ENCODE results near the gene IMMP2L. TPM values are rescaled to one million over a fixed set of nuclear protein-coding genes. Genes with fewer than 3 reads are reported as not detected.
"Not testable (repeated sequence)": the region's sequence is repeated elsewhere in the genome, so short reads cannot be mapped to it uniquely, and the experiment has no call there.

The IMMP2L gene
- total and polyA plus RNA-seq, 4 experiments from 2014 or later = 23.5 to 32.2 (median 29.5) TPM

DNA sequence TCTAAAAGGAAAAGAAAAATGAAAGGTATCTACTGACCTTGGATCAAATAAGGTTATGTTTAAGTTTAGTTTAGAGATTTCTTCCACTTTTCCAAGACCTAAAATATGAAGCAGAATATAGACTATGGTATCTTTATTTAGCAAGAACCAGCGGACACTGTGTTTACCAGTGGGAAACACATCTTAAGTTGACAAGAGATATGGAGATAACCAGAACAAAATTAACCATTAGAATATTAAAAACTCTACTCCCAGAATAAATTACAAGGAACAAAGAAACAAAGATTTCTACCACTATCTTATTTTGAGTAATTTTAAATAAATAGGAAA, 86.9 kb downstream of the IMMP2L start:
- intact Hi-C loops (cut with micrococcal nuclease) = no loop called here
- H3K4me3 Mint-ChIP-seq = no peak overlapping the region
- no peak overlapping the region for H3K27ac Mint-ChIP-seq

GRCh38 chr7:111474723-111475418, 87.4 kb downstream of the IMMP2L start:
- Mint-ChIP-seq H3K27me3 (no peaks in the 10 kb centered on the region), H3K4me1 (peaks cover 0 to 1% (median under 1%) of the 10 kb centered on the region in 4 donors), H3K9me3 (peaks cover 0 to 13% (median 8%) of the 10 kb centered on the region in 8 donors), H3K4me3 (no peak overlapping the region), H3K27ac (peak overlapping the region in 1 of 7 donors; percentile 15), H3K36me3 (peaks cover 10 to 33% of the 10 kb centered on the region in 2 donors)
- no peaks in the 10 kb centered on the region for H3K9me3 ChIP-seq (ENCODE audit: control insufficient read depth in 1 of 2, low read length in 2 of 2)
- no peaks in the 10 kb centered on the region for H3K4me1 ChIP-seq (ENCODE audit: insufficient read depth, low read length)
- DNase-seq = no peak
- ChIA-PET POLR2A (ENCODE audit: partially characterized antibody) (no interaction called here), CTCF (ENCODE audit: partially characterized antibody) (no interaction called here)
- H3K36me3 ChIP-seq (ENCODE audit: insufficient read depth, low read length) = no peaks in the 10 kb centered on the region
- no peaks in the 10 kb centered on the region for H3K27me3 ChIP-seq (ENCODE audit: insufficient read depth, low read length)
- intact Hi-C loops (cut with micrococcal nuclease) = no loop called here
- no peak overlapping the region for H3K27ac ChIP-seq (ENCODE audit: low read depth, low read length)
- no peak overlapping the region for H3K4me3 ChIP-seq (ENCODE audit: low read length in 2 of 2)

More for the DNA sequence above, 86.9 kb downstream of the IMMP2L start:
- no peaks in the 10 kb centered on the region for H3K9me3 ChIP-seq (ENCODE audit: control insufficient read depth in 1 of 2, low read length in 2 of 2)
- H3K4me3 ChIP-seq (ENCODE audit: low read length in 2 of 2) = no peak overlapping the region
- no peaks in the 10 kb centered on the region for H3K4me1 ChIP-seq (ENCODE audit: insufficient read depth, low read length)
- POLR2A ChIA-PET (ENCODE audit: partially characterized antibody) = no interaction called here
- Mint-ChIP-seq H3K27me3 (no peaks in the 10 kb centered on the region), H3K36me3 (peaks cover 10 to 33% of the 10 kb centered on the region in 2 donors), H3K4me1 (peaks cover 0 to 1% (median under 1%) of the 10 kb centered on the region in 4 donors), H3K9me3 (peaks cover 0 to 13% (median 7%) of the 10 kb centered on the region in 8 donors)
- no peak for DNase-seq
- H3K27me3 ChIP-seq (ENCODE audit: insufficient read depth, low read length) = no peaks in the 10 kb centered on the region
- CTCF ChIA-PET (ENCODE audit: partially characterized antibody) = no interaction called here
- no peak overlapping the region for H3K27ac ChIP-seq (ENCODE audit: low read depth, low read length)
- no peaks in the 10 kb centered on the region for H3K36me3 ChIP-seq (ENCODE audit: insufficient read depth, low read length)

DNA sequence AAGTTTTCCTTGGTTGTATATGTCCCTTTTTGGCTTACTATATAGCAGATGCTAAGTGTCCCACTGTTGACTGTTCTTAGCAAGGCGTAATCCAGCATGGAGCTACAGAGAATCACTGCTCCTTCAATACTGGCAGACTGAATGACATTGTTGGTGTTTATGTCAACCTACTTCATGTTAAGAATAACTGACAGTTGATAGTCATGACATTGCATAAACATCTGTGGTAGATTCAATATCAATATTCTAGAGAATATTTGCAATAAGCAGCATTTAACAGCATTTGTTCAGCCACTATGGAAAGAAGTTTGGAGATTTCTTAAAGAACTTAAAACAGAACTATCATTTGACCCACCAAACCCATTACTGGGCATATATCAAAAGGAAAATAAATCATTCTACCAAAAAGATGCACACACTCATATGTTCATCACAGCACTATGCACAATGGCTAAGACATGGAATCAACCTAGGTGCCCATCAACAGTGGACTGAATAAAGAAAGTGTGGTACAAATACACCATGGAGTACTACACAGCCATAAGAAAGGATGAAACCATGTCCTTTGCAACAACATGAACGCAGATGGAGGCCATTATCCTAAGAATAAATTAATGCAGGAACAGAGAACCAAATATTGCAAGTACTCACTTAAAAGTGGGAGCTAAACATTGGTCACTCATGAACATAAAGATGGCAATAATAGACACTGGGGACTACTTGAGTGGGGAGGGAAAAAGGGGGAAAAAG, 88.7 kb downstream of the IMMP2L start:
- Histone ChIP-seq H3K4me1 (ENCODE audit: insufficient read depth, low read length) (no peaks in the 10 kb centered on the region), H3K27ac (ENCODE audit: low read depth, low read length) (no peak overlapping the region), H3K27me3 (ENCODE audit: insufficient read depth, low read length) (no peaks in the 10 kb centered on the region), H3K36me3 (ENCODE audit: insufficient read depth, low read length) (no peaks in the 10 kb centered on the region), H3K9me3 (ENCODE audit: control insufficient read depth in 1 of 2, low read length in 2 of 2) (no peaks in the 10 kb centered on the region), H3K4me3 (ENCODE audit: low read length in 2 of 2) (no peak overlapping the region)
- CTCF ChIA-PET (ENCODE audit: partially characterized antibody) = interaction anchor here (1.0 kb wide), 1 partner anchor 33 kb away, joined by 3 read pairs; no protein-coding TSS in a partner anchor
- H3K9me3 Mint-ChIP-seq = peaks cover 0 to 19% (median 12%) of the 10 kb centered on the region in 8 donors
- peaks cover 13 to 35% of the 10 kb centered on the region in 2 donors for H3K36me3 Mint-ChIP-seq
- no peak overlapping the region for H3K4me3 Mint-ChIP-seq
- POLR2A ChIA-PET (ENCODE audit: partially characterized antibody) = no interaction called here
- no peak overlapping the region for H3K27ac Mint-ChIP-seq
- no peaks in the 10 kb centered on the region for H3K27me3 Mint-ChIP-seq
- H3K4me1 Mint-ChIP-seq = peaks cover 0 to 1% (median under 1%) of the 10 kb centered on the region in 4 donors
- intact Hi-C loops (cut with micrococcal nuclease) = no loop called here
- no peak for DNase-seq

GRCh38 chr7:111470998-111471397, 91.3 kb downstream of the IMMP2L start:
- no peaks in the 10 kb centered on the region for H3K27me3 Mint-ChIP-seq
- CTCF ChIA-PET (ENCODE audit: partially characterized antibody) = no interaction called here
- peaks cover 16 to 36% of the 10 kb centered on the region in 2 donors for H3K36me3 Mint-ChIP-seq
- H3K4me3 ChIP-seq (ENCODE audit: low read length in 2 of 2) = no peak overlapping the region
- intact Hi-C loops (cut with micrococcal nuclease) = no loop called here
- no peak overlapping the region for H3K27ac ChIP-seq (ENCODE audit: low read depth, low read length)
- no peaks in the 10 kb centered on the region for H3K4me1 ChIP-seq (ENCODE audit: insufficient read depth, low read length)
- no peak for DNase-seq
- H3K27me3 ChIP-seq (ENCODE audit: insufficient read depth, low read length) = no peaks in the 10 kb centered on the region
- no peak overlapping the region for H3K27ac Mint-ChIP-seq
- H3K4me3 Mint-ChIP-seq = no peak overlapping the region
- POLR2A ChIA-PET (ENCODE audit: partially characterized antibody) = no interaction called here
- no peaks in the 10 kb centered on the region for H3K9me3 ChIP-seq (ENCODE audit: control insufficient read depth in 1 of 2, low read length in 2 of 2)
- no peaks in the 10 kb centered on the region for H3K36me3 ChIP-seq (ENCODE audit: insufficient read depth, low read length)
- H3K9me3 Mint-ChIP-seq = peaks cover 0 to 20% (median 17%) of the 10 kb centered on the region in 8 donors
- H3K4me1 Mint-ChIP-seq = peaks cover 0 to 1% (median 0%) of the 10 kb centered on the region in 4 donors

DNA sequence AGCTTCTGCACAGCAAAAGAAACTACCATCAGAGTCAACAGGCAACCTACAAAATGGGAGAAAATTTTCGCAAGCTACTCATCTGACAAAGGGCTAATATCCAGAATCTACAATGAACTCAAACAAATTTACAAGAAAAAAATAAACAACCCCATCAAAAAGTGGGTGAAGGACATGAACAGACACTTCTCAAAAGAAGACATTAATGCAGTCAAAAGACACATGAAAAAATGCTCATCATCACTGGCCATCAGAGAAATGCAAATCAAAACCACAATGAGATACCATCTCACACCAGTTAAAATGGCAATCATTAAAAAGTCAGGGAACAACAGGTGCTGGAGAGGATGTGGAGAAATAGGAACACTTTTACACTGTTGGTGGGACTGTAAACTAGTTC, 92.4 kb downstream of the IMMP2L start:
- H3K27me3 ChIP-seq (ENCODE audit: insufficient read depth, low read length); intact Hi-C loops (cut with micrococcal nuclease); DNase-seq; H3K27ac Mint-ChIP-seq; H3K27ac ChIP-seq (ENCODE audit: low read depth, low read length); H3K4me3 Mint-ChIP-seq; H3K9me3 ChIP-seq (ENCODE audit: control insufficient read depth in 1 of 2, low read length in 2 of 2); H3K27me3 Mint-ChIP-seq; H3K4me1 Mint-ChIP-seq; H3K36me3 ChIP-seq (ENCODE audit: insufficient read depth, low read length); H3K4me1 ChIP-seq (ENCODE audit: insufficient read depth, low read length); H3K4me3 ChIP-seq (ENCODE audit: low read length in 2 of 2); CTCF ChIA-PET (ENCODE audit: partially characterized antibody); POLR2A ChIA-PET (ENCODE audit: partially characterized antibody): not testable (repeated sequence)
- H3K9me3 Mint-ChIP-seq = peaks cover 0 to 20% (median 18%) of the 10 kb centered on the region in 8 donors
- peaks cover 16 to 36% of the 10 kb centered on the region in 2 donors for H3K36me3 Mint-ChIP-seq

DNA sequence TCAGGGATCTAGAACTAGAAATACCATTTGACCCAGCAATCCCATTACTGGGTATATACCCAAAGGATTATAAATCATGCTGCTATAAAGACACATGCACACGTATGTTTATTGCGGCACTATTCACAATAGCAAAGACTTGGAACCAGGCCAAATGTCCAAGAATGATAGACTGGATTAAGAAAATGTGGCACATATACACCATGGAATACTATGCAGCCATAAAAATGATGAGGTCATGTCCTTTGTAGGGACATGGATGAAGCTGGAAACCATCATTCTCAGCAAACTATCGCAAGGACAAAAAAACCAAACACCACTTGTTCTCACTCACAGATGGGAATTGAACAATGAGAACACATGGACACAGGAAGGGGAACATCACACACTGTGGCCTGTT, 96.5 kb downstream of the IMMP2L start:
- peaks cover 6 to 30% of the 10 kb centered on the region in 2 donors for H3K36me3 Mint-ChIP-seq
- H3K9me3 Mint-ChIP-seq = peaks cover 0 to 16% (median 8%) of the 10 kb centered on the region in 8 donors
- H3K27ac Mint-ChIP-seq; H3K27ac ChIP-seq (ENCODE audit: low read depth, low read length); intact Hi-C loops (cut with micrococcal nuclease); H3K4me3 ChIP-seq (ENCODE audit: low read length in 2 of 2); POLR2A ChIA-PET (ENCODE audit: partially characterized antibody); H3K4me1 ChIP-seq (ENCODE audit: insufficient read depth, low read length); H3K4me3 Mint-ChIP-seq; H3K27me3 ChIP-seq (ENCODE audit: insufficient read depth, low read length); CTCF ChIA-PET (ENCODE audit: partially characterized antibody); H3K4me1 Mint-ChIP-seq; H3K27me3 Mint-ChIP-seq; DNase-seq; H3K9me3 ChIP-seq (ENCODE audit: control insufficient read depth in 1 of 2, low read length in 2 of 2); H3K36me3 ChIP-seq (ENCODE audit: insufficient read depth, low read length): not testable (repeated sequence)

DNA sequence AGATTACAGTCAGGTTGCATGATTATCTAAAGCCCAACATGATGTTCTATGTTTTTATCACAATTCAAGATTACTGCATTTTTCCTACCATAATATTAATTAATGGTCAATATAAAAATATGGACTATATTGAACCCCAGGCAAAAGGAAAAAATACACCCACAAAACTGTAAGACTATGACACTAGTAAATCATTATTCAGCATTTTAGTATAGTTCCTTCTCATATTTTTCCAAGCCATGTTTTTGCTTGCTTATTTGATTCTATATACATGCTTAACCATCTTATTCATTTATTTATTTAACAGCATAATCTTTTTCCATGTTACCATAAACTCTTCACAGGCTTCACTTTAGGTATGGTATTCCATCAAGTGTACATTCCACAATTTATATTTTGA, 101.6 kb downstream of the IMMP2L start:
- Mint-ChIP-seq H3K27me3 (no peaks in the 10 kb centered on the region), H3K9me3 (no peaks in the 10 kb centered on the region)
- POLR2A ChIA-PET (ENCODE audit: partially characterized antibody) = no interaction called here

More for the DNA sequence above, 101.6 kb downstream of the IMMP2L start:
- Histone ChIP-seq H3K9me3 (ENCODE audit: control insufficient read depth in 1 of 2, low read length in 2 of 2) (no peaks in the 10 kb centered on the region), H3K27me3 (ENCODE audit: insufficient read depth, low read length) (no peaks in the 10 kb centered on the region), H3K36me3 (ENCODE audit: insufficient read depth, low read length) (no peaks in the 10 kb centered on the region), H3K27ac (ENCODE audit: low read depth, low read length) (no peak overlapping the region), H3K4me1 (ENCODE audit: insufficient read depth, low read length) (no peaks in the 10 kb centered on the region), H3K4me3 (ENCODE audit: low read length in 2 of 2) (no peak overlapping the region)
- H3K4me3 Mint-ChIP-seq = no peak overlapping the region
- CTCF ChIA-PET (ENCODE audit: partially characterized antibody) = no interaction called here
- H3K36me3 Mint-ChIP-seq = peaks cover 0 to 13% of the 10 kb centered on the region in 2 donors
- H3K27ac Mint-ChIP-seq = no peak overlapping the region
- H3K4me1 Mint-ChIP-seq = peaks cover 0 to 4% (median 2%) of the 10 kb centered on the region in 4 donors
- intact Hi-C loops (cut with micrococcal nuclease) = no loop called here
- DNase-seq = no peak
